CD8-positive, alpha-beta memory T cell (primary cell): ENCODE data around the gene GCLM. TPM values are rescaled to one million over a fixed set of nuclear protein-coding genes. Genes with fewer than 3 reads are reported as not detected.
A peak's percentile ranks its signal among the peaks of the same experiment; 100 is the strongest.
"Not testable (repeated sequence)": the region's sequence is repeated elsewhere in the genome, so short reads cannot be mapped to it uniquely, and the experiment has no call there.

ENCODE experiments used
- CTCF ChIA-PET: fragments of 350-600 bp; sonication (Branson Sonifier 250); formaldehyde crosslinking; loops from one replicate; lab custom pipeline; 2021; ENCODE audit warnings: antibody characterized with exemption; lab: Charles Lee
- POLR2A ChIA-PET: fragments of 350-600 bp; sonication (Branson Sonifier 250); formaldehyde crosslinking; loops from one replicate; lab custom pipeline; 2021; ENCODE audit warnings: antibody characterized with exemption; lab: Charles Lee
- DNase-seq, 5 donors: peaks; one replicate each; pipeline versions ENCODE4 v3.0.0 to v3.0.0-alpha.2; 2020 to 2022; ENCODE audit warnings: mixed read lengths in 1 of 5
- H3K27ac ChIP-seq: one replicate; pipeline ENCODE4 v1.7.0; 2013; ENCODE audit warnings: low read depth, mild to moderate bottlenecking, low read length, moderate library complexity
- H3K27me3 ChIP-seq: 2 replicates; pipeline ENCODE4 v1.7.0; 2013; ENCODE audit warnings: low read length, mild to moderate bottlenecking; ENCODE audit not compliant: insufficient read depth, poor library complexity, severe bottlenecking
- H3K36me3 ChIP-seq: 2 replicates; pipeline ENCODE4 v1.7.0; 2013; ENCODE audit warnings: mild to moderate bottlenecking, low read length, moderate library complexity; ENCODE audit not compliant: insufficient read depth
- H3K4me1 ChIP-seq: 2 replicates; pipeline ENCODE4 v1.7.0; 2013; ENCODE audit warnings: mild to moderate bottlenecking, low read length, moderate library complexity; ENCODE audit not compliant: insufficient read depth
- H3K4me3 ChIP-seq: 2 replicates; pipeline ENCODE4 v1.7.0; 2013; ENCODE audit warnings: mild to moderate bottlenecking, low read length
- H3K9me3 ChIP-seq: 2 replicates; pipeline ENCODE4 v1.7.0; 2013; ENCODE audit warnings: mild to moderate bottlenecking, low read length
- H3K27ac Mint-ChIP-seq, 8 donors: one replicate each; pipeline ENCODE4 v1.8.0; 2020 to 2021; ENCODE audit warnings: mixed read lengths in 8 of 8, mild to moderate bottlenecking in 6 of 8, inconsistent platforms in 3 of 8, moderate library complexity in 3 of 8
- H3K27me3 Mint-ChIP-seq, 2 donors: one replicate each; pipeline ENCODE4 v1.8.0; 2020 to 2021; ENCODE audit warnings: mixed read lengths in 2 of 2, mild to moderate bottlenecking in 1 of 2, moderate library complexity in 1 of 2
- H3K36me3 Mint-ChIP-seq, 3 donors: one replicate each; pipeline ENCODE4 v1.8.0; 2020 to 2021; ENCODE audit warnings: mixed read lengths in 3 of 3, inconsistent platforms in 1 of 3, mild to moderate bottlenecking in 1 of 3
- H3K4me1 Mint-ChIP-seq, 3 donors: one replicate each; pipeline ENCODE4 v1.8.0; 2020 to 2021; ENCODE audit warnings: mixed read lengths in 3 of 3, inconsistent platforms in 1 of 3, mild to moderate bottlenecking in 1 of 3
- H3K4me3 Mint-ChIP-seq, 7 donors: one replicate each; pipeline ENCODE4 v1.8.0; 2020 to 2021; ENCODE audit warnings: mixed read lengths in 7 of 7, mild to moderate bottlenecking in 6 of 7, moderate library complexity in 4 of 7, inconsistent platforms in 2 of 7
- H3K9me3 Mint-ChIP-seq, 5 donors: one replicate each; pipeline ENCODE4 v1.8.0; 2020 to 2022; ENCODE audit warnings: mixed read lengths in 5 of 5, mild to moderate bottlenecking in 3 of 5, moderate library complexity in 2 of 5, inconsistent platforms in 1 of 5
- polyA plus RNA-seq: library from polyadenylated mRNA; unstranded; fragments of 300-500 nt; fragmentation: Illumina TruSeq; gene quantifications from one replicate; pipeline ENCODE4 v1.2.3, GENCODE V29; 2021
- total RNA-seq, 2 experiments: library from RNA; stranded (reverse); gene quantifications; one replicate each; pipeline ENCODE4 v1.2.3, GENCODE V29; 2021

GCLM gene
- total and polyA plus RNA-seq, 3 experiments from 2014 or later = 24.6 to 36.1 (median 24.8) TPM

GRCh38 chr1:93925206-93925605 lies 16.0 kb upstream of the GCLM start:
- CTCF ChIA-PET = no interaction called here
- H3K27me3 ChIP-seq = no peaks in the 10 kb centered on the region
- POLR2A ChIA-PET = no interaction called here

GRCh38 chr1:93919780-93920179 lies 10.6 kb upstream of the GCLM start:
- ChIA-PET POLR2A (no interaction called here), CTCF (no interaction called here)
- Mint-ChIP-seq H3K36me3 (peaks cover 2 to 22% (median 4%) of the 10 kb centered on the region in 3 donors), H3K4me3 (no peak overlapping the region), H3K4me1 (no peaks in the 10 kb centered on the region), H3K9me3 (peaks cover 0 to 1% (median 0%) of the 10 kb centered on the region in 5 donors), H3K27me3 (peaks cover 5 to 6% of the 10 kb centered on the region in 2 donors), H3K27ac (peak overlapping the region in 1 of 8 donors; percentile 40)
- Histone ChIP-seq H3K27me3 (no peaks in the 10 kb centered on the region), H3K36me3 (no peaks in the 10 kb centered on the region), H3K4me3 (no peak overlapping the region), H3K27ac (no peak overlapping the region), H3K9me3 (no peaks in the 10 kb centered on the region), H3K4me1 (no peaks in the 10 kb centered on the region)
- DNase-seq = no peak

More at GRCh38 chr1:93925206-93925605, 16.0 kb upstream of the GCLM start:
- Histone ChIP-seq H3K9me3 (peaks cover 3% of the 10 kb centered on the region), H3K4me1 (no peaks in the 10 kb centered on the region), H3K36me3 (no peaks in the 10 kb centered on the region), H3K4me3 (no peak overlapping the region), H3K27ac (no peak overlapping the region)
- H3K4me3 Mint-ChIP-seq = no peak overlapping the region
- H3K9me3 Mint-ChIP-seq = peaks cover 14 to 41% (median 36%) of the 10 kb centered on the region in 5 donors
- no peak overlapping the region for H3K27ac Mint-ChIP-seq
- H3K4me1 Mint-ChIP-seq = no peaks in the 10 kb centered on the region
- H3K36me3 Mint-ChIP-seq = peaks cover 2 to 42% (median 2%) of the 10 kb centered on the region in 3 donors
- no peak for DNase-seq
- H3K27me3 Mint-ChIP-seq = peaks cover 12 to 29% of the 10 kb centered on the region in 2 donors

- no peak for DNase-seq
- no peak overlapping the region for H3K4me3 Mint-ChIP-seq
- Histone ChIP-seq H3K27me3 (no peaks in the 10 kb centered on the region), H3K36me3 (no peaks in the 10 kb centered on the region), H3K9me3 (no peaks in the 10 kb centered on the region), H3K27ac (no peak overlapping the region), H3K4me3 (no peak overlapping the region), H3K4me1 (no peaks in the 10 kb centered on the region)
- peaks cover 0 to 5% (median 0%) of the 10 kb centered on the region in 3 donors for H3K4me1 Mint-ChIP-seq
- peaks cover 4% of the 10 kb centered on the region in 2 donors for H3K27me3 Mint-ChIP-seq
- H3K9me3 Mint-ChIP-seq = no peaks in the 10 kb centered on the region
- no peak overlapping the region for H3K27ac Mint-ChIP-seq
- POLR2A ChIA-PET = no interaction called here
- H3K36me3 Mint-ChIP-seq = peaks cover 0 to 14% (median 4%) of the 10 kb centered on the region in 3 donors
- CTCF ChIA-PET = no interaction called here
Measured at GRCh38 chr1:93917302-93917701, 8.1 kb upstream of the GCLM start.

GRCh38 chr1:93910880-93911279 lies 1.6 kb upstream of the GCLM start:
- peaks cover 28 to 40% (median 35%) of the 10 kb centered on the region in 3 donors for H3K4me1 Mint-ChIP-seq
- POLR2A ChIA-PET = interaction anchor here (3.0 kb wide), 1 partner anchor 32 kb away, joined by 23 read pairs; the partner anchor contains the start of gene DNTTIP2
- not testable (repeated sequence) for H3K9me3 Mint-ChIP-seq, H3K27me3 Mint-ChIP-seq, H3K36me3 Mint-ChIP-seq, H3K36me3 ChIP-seq, H3K27ac ChIP-seq, H3K9me3 ChIP-seq, H3K4me3 ChIP-seq, H3K27me3 ChIP-seq, DNase-seq
- peaks cover 12% of the 10 kb centered on the region for H3K4me1 ChIP-seq
- CTCF ChIA-PET = interaction anchor here (1.3 to 2.6 kb wide), 7 partner anchors 13 to 65 kb away, joined by 4 to 17 read pairs (median 9); partner anchors contain the start of gene DNTTIP2
- peak overlapping the region in 1 of 8 donors; percentile 13 for H3K27ac Mint-ChIP-seq
- H3K4me3 Mint-ChIP-seq = peak overlapping the region in 2 of 7 donors; percentile 36 to 59

GRCh38 chr1:93910305-93910704 lies 1.1 kb upstream of the GCLM start:
- no peaks in the 10 kb centered on the region for H3K27me3 ChIP-seq
- POLR2A ChIA-PET = interaction anchor here (0.6 to 3.0 kb wide), 3 partner anchors 32 to 565 kb away, joined by 3 to 23 read pairs (median 16); partner anchors contain the start of gene DNTTIP2
- no peaks in the 10 kb centered on the region for H3K36me3 ChIP-seq
- peak overlapping the region; percentile 79 to 93 (median 91) for H3K4me3 Mint-ChIP-seq
- H3K4me1 ChIP-seq = peaks cover 12% of the 10 kb centered on the region
- peak overlapping the region; percentile 6 to 95 (median 88) for H3K27ac Mint-ChIP-seq
- CTCF ChIA-PET = interaction anchor here (0.8 to 2.6 kb wide), 20 partner anchors 13 to 1163 kb away, joined by 3 to 17 read pairs (median 6); partner anchors contain the start of genes ALG14 and DNTTIP2
- DNase-seq = no peak
- peaks cover 31 to 46% (median 39%) of the 10 kb centered on the region in 3 donors for H3K4me1 Mint-ChIP-seq
- H3K27ac ChIP-seq = no peak overlapping the region
- peaks cover 0 to 2% (median 0%) of the 10 kb centered on the region in 5 donors for H3K9me3 Mint-ChIP-seq
- no peak overlapping the region for H3K4me3 ChIP-seq
- no peaks in the 10 kb centered on the region for H3K9me3 ChIP-seq
- peaks cover 0 to 9% (median 0%) of the 10 kb centered on the region in 3 donors for H3K36me3 Mint-ChIP-seq
- H3K27me3 Mint-ChIP-seq = peaks cover 4 to 6% of the 10 kb centered on the region in 2 donors

GRCh38 chr1:93908394-93909145 lies 660 bp downstream of the GCLM start:
- Mint-ChIP-seq H3K27ac (peak overlapping the region; percentile 84 to 99 (median 91)), H3K9me3 (peaks cover 0 to 2% (median 0%) of the 10 kb centered on the region in 5 donors), H3K4me3 (peak overlapping the region; percentile 88 to 97 (median 94)), H3K27me3 (peaks cover 0 to 3% of the 10 kb centered on the region in 2 donors), H3K36me3 (peaks cover 0 to 11% (median 0%) of the 10 kb centered on the region in 3 donors), H3K4me1 (peaks cover 44 to 58% (median 56%) of the 10 kb centered on the region in 3 donors)
- ChIA-PET POLR2A (interaction anchor here (3.0 kb wide), 2 partner anchors 30 to 62 kb away, joined by 16 to 23 read pairs; partner anchors contain the start of gene DNTTIP2), CTCF (interaction anchor here (0.6 to 2.6 kb wide), 18 partner anchors 12 to 1149 kb away, joined by 3 to 17 read pairs (median 6); partner anchors contain the start of genes DIPK1A, DNTTIP2 and DR1)
- Histone ChIP-seq H3K36me3 (no peaks in the 10 kb centered on the region), H3K27ac (peak overlapping the region; percentile 87), H3K27me3 (no peaks in the 10 kb centered on the region), H3K9me3 (no peaks in the 10 kb centered on the region), H3K4me3 (peak overlapping the region; percentile 83), H3K4me1 (peaks cover 29% of the 10 kb centered on the region)
- DNase-seq = peak; percentile 40 to 74 (median 62)

- H3K36me3 ChIP-seq = no peaks in the 10 kb centered on the region
- POLR2A ChIA-PET = interaction anchor here (3.0 kb wide), 2 partner anchors 29 to 61 kb away, joined by 16 to 23 read pairs; partner anchors contain the start of gene DNTTIP2
- no peak overlapping the region for H3K4me3 ChIP-seq
- H3K27me3 Mint-ChIP-seq = peaks cover 0 to 3% of the 10 kb centered on the region in 2 donors
- peaks cover 29% of the 10 kb centered on the region for H3K4me1 ChIP-seq
- peaks cover 0 to 12% (median under 1%) of the 10 kb centered on the region in 3 donors for H3K36me3 Mint-ChIP-seq
- H3K4me1 Mint-ChIP-seq = peaks cover 44 to 58% (median 58%) of the 10 kb centered on the region in 3 donors
- peak overlapping the region; percentile 87 for H3K27ac ChIP-seq
- peaks cover 0 to 2% (median 0%) of the 10 kb centered on the region in 5 donors for H3K9me3 Mint-ChIP-seq
- DNase-seq = no peak
- H3K27me3 ChIP-seq = no peaks in the 10 kb centered on the region
- CTCF ChIA-PET = interaction anchor here (1.1 kb wide), 1 partner anchor 61 kb away, joined by 3 read pairs; no protein-coding TSS in a partner anchor
- H3K27ac Mint-ChIP-seq = peak overlapping the region in 7 of 8 donors; percentile 58 to 92 (median 75)
- H3K9me3 ChIP-seq = no peaks in the 10 kb centered on the region
- H3K4me3 Mint-ChIP-seq = peak overlapping the region; percentile 63 to 97 (median 91)
Measured at GRCh38 chr1:93907718-93908117, 1.5 kb downstream of the GCLM start.
